ENCODE measurements around the gene SCAF8.

DNA sequence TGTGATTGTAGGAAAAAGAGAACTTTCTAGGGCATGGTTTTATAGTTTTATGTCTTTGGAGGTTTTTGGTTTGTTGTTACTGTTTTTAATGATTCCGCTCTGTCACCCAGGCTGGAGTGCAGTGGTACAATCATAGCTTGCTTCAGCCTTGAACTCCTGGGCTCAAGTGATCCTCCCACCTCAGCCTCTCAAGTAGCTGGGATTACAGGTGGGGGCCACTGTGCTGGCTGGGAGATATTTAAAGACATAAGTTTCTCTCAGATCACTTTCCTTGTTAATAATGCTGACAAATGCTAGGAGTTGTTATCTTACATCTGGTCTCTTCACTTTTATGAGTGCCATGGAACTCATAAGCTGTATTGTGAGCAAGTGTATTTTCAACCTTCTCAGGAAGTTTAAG is 116.3 kb downstream of the SCAF8 start:
- TF ChIP-seq, protein P1, sequence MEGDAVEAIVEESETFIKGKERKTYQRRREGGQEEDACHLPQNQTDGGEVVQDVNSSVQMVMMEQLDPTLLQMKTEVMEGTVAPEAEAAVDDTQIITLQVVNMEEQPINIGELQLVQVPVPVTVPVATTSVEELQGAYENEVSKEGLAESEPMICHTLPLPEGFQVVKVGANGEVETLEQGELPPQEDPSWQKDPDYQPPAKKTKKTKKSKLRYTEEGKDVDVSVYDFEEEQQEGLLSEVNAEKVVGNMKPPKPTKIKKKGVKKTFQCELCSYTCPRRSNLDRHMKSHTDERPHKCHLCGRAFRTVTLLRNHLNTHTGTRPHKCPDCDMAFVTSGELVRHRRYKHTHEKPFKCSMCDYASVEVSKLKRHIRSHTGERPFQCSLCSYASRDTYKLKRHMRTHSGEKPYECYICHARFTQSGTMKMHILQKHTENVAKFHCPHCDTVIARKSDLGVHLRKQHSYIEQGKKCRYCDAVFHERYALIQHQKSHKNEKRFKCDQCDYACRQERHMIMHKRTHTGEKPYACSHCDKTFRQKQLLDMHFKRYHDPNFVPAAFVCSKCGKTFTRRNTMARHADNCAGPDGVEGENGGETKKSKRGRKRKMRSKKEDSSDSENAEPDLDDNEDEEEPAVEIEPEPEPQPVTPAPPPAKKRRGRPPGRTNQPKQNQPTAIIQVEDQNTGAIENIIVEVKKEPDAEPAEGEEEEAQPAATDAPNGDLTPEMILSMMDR (IDR thresholded peaks at IDR 0.05; ENCODE audit: low read length) = no peak
- no peak for TF ChIP-seq EZH2phosphoT487 (IDR thresholded peaks at IDR 0.05; ENCODE audit: low read length)

Data from MM.1S (cell line).